IPS-20b (cell line): Measurements from ENCODE around the gene UNC13D.
A peak's percentile ranks its signal among the peaks of the same experiment; 100 is the strongest.
"Not testable (repeated sequence)": the region's sequence is repeated elsewhere in the genome, so short reads cannot be mapped to it uniquely, and the experiment has no call there.

ENCODE experiments used
- H3K27ac ChIP-seq: one replicate; pipeline ENCODE4 v1.5.1; 2013; ENCODE audit warnings: low read length
- H3K27me3 ChIP-seq: 2 replicates; pipeline ENCODE4 v1.6.1; 2013; ENCODE audit warnings: mild to moderate bottlenecking, low read length, inconsistent platforms; ENCODE audit not compliant: insufficient read depth
- H3K36me3 ChIP-seq: 2 replicates; pipeline ENCODE4 v1.6.1; 2013; ENCODE audit warnings: low read depth, mild to moderate bottlenecking, inconsistent platforms, low read length, moderate library complexity; ENCODE audit not compliant: insufficient read depth
- H3K4me1 ChIP-seq: 2 replicates; pipeline ENCODE4 v1.6.1; 2013; ENCODE audit warnings: mild to moderate bottlenecking, control low read depth, inconsistent platforms, low read length, moderate library complexity; ENCODE audit not compliant: insufficient read depth
- H3K4me3 ChIP-seq: 2 replicates; pipeline ENCODE4 v1.5.1; 2013; ENCODE audit warnings: mild to moderate bottlenecking, low read length, inconsistent platforms
- H3K9ac ChIP-seq: 2 replicates; pipeline ENCODE4 v1.6.1; 2013; ENCODE audit warnings: low read depth, mild to moderate bottlenecking, inconsistent platforms, low read length, moderate library complexity
- H3K9me3 ChIP-seq: 2 replicates; pipeline ENCODE4 v1.6.1; 2013; ENCODE audit warnings: mild to moderate bottlenecking, low read depth, low read length, inconsistent platforms; ENCODE audit not compliant: insufficient read depth

The UNC13D gene

DNA sequence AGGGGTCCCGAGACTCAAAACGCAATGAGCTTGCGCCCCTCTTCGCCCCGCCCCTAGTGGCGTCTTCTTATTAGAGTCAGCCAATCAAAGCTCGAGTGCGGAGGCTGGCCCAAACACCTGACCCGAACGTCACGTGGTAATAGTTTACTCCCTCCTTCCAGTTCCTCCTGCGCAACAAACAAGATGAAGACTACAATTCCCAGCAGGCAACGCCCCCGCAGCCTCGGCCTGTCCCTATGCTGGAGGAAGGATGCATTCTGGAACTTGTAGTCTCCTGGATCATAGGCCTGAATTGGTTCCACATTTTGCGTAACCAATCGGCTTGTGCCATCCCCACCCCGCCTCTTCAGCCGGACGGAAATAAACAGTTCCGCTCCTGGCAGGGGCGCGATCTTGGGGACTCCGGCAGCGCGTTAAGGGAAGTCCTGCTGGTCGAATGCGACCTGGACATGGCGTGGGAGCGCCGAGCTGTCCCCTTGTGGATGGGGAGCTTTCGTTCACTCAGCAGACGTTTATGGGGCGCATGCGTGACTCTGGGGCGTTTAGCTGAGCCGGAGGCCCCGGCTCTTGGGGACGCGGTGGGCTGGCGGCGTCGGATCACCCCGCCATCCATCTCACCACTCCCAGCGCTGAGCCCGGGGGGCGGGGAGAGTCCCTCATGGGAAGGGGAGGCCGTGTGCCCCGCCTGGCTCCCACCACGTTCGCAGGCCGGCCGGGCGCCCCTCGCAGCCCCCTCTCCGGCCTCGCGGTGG is 11.3 kb upstream of the UNC13D start, which contains the start of gene WBP2:
TSS of gene WBP2 (minus strand) at position 26 of the 752 bp plus-strand sequence. CDS start 38 bp downstream, outside the sequence.
- peak within 1 kb of the TSS; percentile 67 for H3K27ac ChIP-seq
- peak within 1 kb of the TSS; percentile 86; the same call in 1 of the 2 replicates for H3K9ac ChIP-seq
- peaks cover 8% of the 10 kb centered on the region; the same call in 1 of the 2 replicates for H3K4me1 ChIP-seq
- no peaks in the 10 kb centered on the region for H3K27me3 ChIP-seq
- H3K9me3 ChIP-seq, result no peaks in the 10 kb centered on the region
- peaks cover 11% of the 10 kb centered on the region for H3K36me3 ChIP-seq
- H3K4me3 ChIP-seq, result peak within 1 kb of the TSS; percentile 88

DNA sequence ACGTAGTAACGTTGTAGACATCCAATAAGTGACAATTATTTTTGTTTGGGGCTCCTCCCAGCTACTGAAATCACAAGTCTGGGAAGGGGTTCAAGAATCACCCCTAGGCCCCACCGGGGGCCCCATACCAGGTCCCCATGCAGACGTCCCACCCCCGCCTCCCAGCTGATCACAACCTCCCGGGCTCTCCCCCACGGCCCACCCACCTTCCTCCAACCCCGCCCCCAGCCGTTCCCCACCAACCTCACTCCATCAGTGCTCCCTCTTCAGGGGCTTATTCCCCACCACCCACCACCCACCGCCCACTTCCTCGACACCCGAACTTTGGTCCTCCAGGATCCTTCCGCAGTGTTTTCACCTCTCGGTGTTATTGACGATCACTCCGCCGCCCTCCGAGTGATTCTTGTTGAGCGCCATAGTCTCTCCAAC is 10.7 kb upstream of the UNC13D start:
- peaks cover 14% of the 10 kb centered on the region for H3K36me3 ChIP-seq
- peak overlapping the region; percentile 64; the same call in 1 of the 2 replicates for H3K9ac ChIP-seq
- H3K4me3 ChIP-seq, result peak overlapping the region; percentile 88
- H3K27me3 ChIP-seq, result no peaks in the 10 kb centered on the region
- H3K9me3 ChIP-seq, result no peaks in the 10 kb centered on the region
- H3K27ac ChIP-seq, result no peak overlapping the region
- H3K4me1 ChIP-seq, result peaks cover 8% of the 10 kb centered on the region; the same call in 1 of the 2 replicates

DNA sequence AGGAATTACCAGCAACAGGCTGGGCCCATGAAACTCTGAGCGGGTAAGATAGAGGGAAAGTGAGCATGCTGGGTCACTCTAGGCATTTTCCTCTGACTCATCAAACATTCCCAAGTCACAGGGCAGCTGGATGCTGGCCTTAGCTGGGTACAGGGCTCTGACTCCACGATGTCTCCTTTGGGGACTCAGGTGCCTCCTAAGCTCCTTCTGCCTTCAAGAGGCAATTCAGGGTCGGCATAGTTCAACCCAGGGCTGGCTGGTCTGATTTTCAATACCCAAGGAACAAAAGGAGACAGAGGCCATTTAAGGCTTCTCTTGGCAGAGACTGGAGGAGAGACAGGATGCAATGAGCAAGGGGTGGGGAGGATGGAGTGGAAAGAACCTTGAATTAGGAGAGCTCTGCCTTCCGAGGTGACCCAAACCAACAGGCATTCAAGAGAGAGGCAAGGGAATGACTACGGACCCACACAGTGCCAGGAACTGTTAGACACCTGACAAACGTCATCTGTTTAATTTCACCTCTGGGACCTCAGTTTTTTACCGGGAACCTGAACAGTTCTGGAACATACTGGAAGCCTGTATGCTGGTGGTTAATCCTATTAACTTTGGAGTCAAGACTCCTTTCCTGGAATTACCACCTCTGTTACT is 10.0 kb upstream of the UNC13D start:
- Histone ChIP-seq H3K27ac (no peak overlapping the region), H3K9ac (peak overlapping the region; percentile 64; the same call in 1 of the 2 replicates), H3K4me1 (peaks cover 8% of the 10 kb centered on the region; the same call in 1 of the 2 replicates), H3K9me3 (no peaks in the 10 kb centered on the region), H3K4me3 (peak overlapping the region; percentile 88), H3K36me3 (peaks cover 21% of the 10 kb centered on the region), H3K27me3 (no peaks in the 10 kb centered on the region)

DNA sequence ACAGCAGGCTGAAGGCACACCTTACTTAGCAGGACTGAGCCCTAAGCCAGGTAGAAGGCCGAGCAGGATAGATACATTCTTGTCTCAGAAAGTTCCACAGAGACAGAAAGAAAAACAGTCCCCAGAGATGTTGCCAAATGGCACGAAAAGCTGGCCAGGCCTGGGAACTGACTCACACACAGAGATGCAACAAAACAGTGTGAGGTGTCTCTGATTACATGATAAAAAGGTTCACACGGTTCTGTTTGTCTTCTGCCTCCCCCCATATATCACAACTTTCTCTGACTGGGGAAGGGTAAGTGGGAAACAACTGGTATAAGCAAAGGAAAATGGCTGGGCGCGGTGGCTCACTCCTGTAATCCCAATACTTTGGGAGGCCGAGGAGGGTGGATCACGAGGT is 9.2 kb upstream of the UNC13D start:
- Histone ChIP-seq H3K4me3 (no peak overlapping the region), H3K27ac (no peak overlapping the region), H3K27me3 (no peaks in the 10 kb centered on the region), H3K36me3 (peaks cover 27% of the 10 kb centered on the region), H3K4me1 (peaks cover 8% of the 10 kb centered on the region; the same call in 1 of the 2 replicates), H3K9ac (no peak overlapping the region), H3K9me3 (no peaks in the 10 kb centered on the region)

DNA sequence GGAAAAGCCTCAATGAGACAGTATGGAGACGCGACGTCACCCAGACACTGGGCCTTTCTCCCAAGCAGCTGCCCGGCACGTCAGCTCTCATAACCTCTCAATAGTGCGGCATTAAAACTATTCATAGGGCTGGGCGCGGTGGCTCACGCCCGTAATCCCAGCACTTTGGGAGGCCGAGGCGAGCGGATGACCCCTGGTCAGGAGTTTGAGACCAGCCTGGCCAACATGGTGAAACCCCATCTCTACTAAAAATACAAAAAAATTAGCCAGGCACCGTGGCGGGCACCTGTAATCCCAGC is 7.4 kb upstream of the UNC13D start:
- not testable (repeated sequence) for H3K9ac ChIP-seq, H3K4me3 ChIP-seq, H3K9me3 ChIP-seq, H3K27me3 ChIP-seq, H3K4me1 ChIP-seq, H3K27ac ChIP-seq
- peaks cover 44% of the 10 kb centered on the region for H3K36me3 ChIP-seq

DNA sequence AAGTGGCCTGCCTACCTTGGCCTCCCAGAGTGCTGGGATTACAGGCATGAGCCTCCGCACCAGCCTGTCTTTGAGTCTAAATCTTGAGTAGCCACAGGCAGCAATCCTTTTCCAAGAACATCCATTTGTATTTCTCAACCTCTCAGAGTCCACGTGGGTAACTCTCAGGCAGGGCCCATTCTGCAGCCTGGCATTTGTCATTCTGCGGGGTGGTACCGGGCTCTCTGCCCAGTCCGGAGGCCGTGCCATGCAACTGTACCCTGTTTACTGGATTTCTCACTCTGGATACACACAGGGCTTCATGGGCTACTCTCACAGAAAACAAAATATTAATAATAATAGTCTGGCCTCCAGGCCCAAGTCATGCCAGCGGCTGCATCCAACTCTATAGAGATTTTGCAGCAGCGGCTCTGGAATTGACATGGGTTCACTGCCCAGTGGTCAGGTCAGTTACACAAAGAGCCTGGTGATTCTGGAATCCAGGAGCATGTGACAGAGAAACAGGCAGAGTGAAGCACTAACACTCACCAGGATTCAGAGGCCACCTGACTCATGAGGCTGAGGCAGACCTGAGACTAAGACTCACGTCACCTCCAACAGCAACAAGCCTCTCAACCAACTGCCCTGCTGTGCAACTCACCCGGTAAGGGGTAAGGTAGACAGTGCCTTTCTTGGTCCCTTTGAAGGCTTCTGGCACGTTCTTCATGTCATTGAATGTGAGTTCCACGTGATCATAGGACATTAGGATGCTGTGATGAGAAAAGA is 6.9 kb upstream of the UNC13D start:
- no peak overlapping the region for H3K9ac ChIP-seq
- H3K27me3 ChIP-seq, result no peaks in the 10 kb centered on the region
- peaks cover 49% of the 10 kb centered on the region for H3K36me3 ChIP-seq
- H3K27ac ChIP-seq, result no peak overlapping the region
- H3K4me1 ChIP-seq, result peaks cover 5% of the 10 kb centered on the region; the same call in 1 of the 2 replicates
- H3K4me3 ChIP-seq, result no peak overlapping the region
- no peaks in the 10 kb centered on the region for H3K9me3 ChIP-seq

DNA sequence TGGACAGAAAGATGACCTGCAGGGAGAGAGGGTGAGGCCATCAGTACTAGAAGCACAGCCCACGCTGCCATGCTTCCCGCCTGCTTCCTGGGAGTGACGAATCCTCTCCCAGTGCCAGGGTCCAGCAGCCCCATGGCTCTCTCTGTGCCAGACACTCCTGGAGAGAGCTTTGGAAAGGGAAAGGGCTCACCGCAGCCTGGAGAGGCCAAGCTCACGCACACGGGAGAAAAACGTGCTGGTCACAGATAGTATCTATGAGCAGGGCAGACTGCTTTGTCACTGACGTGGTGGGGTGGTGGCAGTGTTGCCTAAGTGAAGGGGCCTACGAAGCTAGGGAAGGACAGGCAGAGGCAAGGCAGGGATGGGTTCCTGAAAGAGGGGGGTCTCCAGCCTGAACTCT is 5.5 kb upstream of the UNC13D start:
- peaks cover 53% of the 10 kb centered on the region for H3K36me3 ChIP-seq
- no peak overlapping the region for H3K9ac ChIP-seq
- no peaks in the 10 kb centered on the region for H3K27me3 ChIP-seq
- H3K4me1 ChIP-seq, result peaks cover 11% of the 10 kb centered on the region; the same call in 1 of the 2 replicates
- H3K9me3 ChIP-seq, result no peaks in the 10 kb centered on the region
- H3K27ac ChIP-seq, result no peak overlapping the region
- no peak overlapping the region for H3K4me3 ChIP-seq

DNA sequence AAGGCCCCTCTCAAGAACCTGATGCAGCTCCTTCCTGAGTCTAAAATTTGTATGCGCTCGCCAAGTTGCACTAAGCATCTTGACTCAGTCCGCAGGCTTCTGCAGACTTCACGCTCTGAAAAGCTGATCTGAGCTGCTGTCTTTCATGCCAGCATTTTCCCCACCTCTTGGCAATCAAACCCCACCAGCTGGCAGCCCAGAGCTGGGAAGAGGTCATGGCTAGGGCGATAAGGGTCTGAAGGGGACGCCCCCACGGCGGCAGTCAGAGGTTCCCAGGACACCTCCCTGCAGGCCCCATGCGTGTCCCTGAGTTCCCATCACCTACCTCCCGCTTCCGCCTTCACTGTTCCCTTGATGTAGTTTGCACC is 5.1 kb upstream of the UNC13D start:
- no peaks in the 10 kb centered on the region for H3K9me3 ChIP-seq
- no peak overlapping the region for H3K9ac ChIP-seq
- peaks cover 8% of the 10 kb centered on the region; the same call in 1 of the 2 replicates for H3K4me1 ChIP-seq
- peaks cover 53% of the 10 kb centered on the region for H3K36me3 ChIP-seq
- H3K27ac ChIP-seq, result no peak overlapping the region
- no peaks in the 10 kb centered on the region for H3K27me3 ChIP-seq
- no peak overlapping the region for H3K4me3 ChIP-seq

DNA sequence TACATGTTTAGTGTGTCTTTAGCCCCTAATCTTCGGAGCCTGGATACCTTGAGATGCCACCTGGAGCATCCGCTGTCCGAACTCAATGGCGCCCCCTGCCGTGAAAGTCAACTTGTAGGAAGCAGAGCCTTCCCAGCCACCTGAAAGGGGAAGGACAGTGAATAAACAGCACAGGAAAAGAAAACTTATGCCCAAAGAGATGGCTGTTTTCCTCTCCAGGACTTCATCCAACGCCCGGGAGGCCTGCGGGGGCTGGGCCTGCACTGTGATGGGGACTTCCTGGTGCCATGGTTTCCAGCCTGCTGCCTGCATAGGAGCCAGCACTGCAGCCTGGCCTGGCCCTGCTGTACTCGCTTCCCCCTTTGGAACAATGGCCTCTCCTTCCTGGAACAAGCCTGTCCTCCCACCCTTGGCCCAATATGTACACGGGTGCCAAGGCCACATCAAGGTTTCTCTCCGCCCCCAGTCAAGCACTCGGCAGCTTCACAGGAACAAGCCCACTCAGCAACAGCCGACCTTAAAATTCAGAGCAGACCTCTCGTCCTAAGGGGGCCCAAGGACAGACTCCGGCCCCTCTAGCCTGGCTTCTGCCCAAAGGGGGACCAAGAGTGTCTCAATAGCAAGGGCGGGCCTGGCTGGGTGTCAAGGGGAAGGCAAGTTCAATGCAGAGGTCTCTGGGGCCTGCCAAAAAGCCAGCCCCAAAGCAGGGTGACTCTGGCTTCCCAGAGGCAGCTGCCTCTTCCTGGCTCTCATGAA is 4.5 kb upstream of the UNC13D start:
- Histone ChIP-seq H3K27ac (no peak overlapping the region), H3K27me3 (no peaks in the 10 kb centered on the region), H3K4me1 (peaks cover 7% of the 10 kb centered on the region; the same call in 1 of the 2 replicates), H3K4me3 (no peak overlapping the region), H3K9me3 (no peaks in the 10 kb centered on the region), H3K9ac (no peak overlapping the region), H3K36me3 (peaks cover 53% of the 10 kb centered on the region)

DNA sequence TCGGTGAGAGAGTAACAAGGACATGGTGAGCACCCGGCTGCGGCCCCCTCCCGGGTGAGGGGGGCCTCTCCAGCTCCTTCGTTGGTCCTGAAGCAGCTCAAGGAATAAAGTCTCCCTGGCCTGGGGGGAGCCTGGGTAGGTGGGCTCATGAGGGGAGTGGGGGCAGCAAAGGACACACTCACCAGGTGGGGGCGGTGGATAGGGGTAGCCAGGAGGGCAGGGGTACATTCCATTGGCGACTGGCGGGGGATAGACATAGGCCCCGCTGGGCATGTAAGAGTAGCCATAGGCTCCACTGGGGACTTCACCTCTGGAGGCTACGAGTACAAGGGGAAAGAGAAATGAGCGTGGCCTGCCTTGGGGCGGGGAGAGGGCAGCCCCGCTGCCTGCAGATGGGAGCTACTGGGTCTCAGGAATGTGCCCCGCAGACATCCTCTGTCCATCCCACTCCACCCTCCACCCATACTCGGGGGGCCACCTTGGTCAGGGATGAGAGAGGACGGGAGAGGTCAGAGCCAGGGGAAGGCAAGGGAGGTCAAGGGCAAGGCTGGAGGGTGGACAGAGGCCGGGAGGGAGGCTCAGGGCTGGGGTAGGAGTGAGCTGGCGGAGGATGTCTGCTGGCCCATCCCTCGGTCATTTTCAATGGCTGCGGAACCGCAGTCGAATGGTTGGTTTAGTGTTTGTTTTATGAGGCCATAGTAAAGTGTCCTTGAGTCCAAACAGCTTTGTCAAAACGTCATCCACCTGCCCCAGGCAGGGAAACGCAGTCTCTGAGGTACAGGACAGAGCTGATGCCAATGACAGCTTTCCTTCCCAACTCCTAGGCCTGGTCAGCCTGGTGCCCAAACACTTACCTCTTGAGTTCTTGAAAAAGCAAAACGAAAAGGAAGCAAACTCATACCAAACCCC is 3.7 kb upstream of the UNC13D start:
- no peak overlapping the region for H3K4me3 ChIP-seq
- H3K9me3 ChIP-seq, result no peaks in the 10 kb centered on the region
- no peaks in the 10 kb centered on the region for H3K27me3 ChIP-seq
- peaks cover 7% of the 10 kb centered on the region; the same call in 1 of the 2 replicates for H3K4me1 ChIP-seq
- H3K27ac ChIP-seq, result no peak overlapping the region
- H3K9ac ChIP-seq, result no peak overlapping the region
- H3K36me3 ChIP-seq, result peaks cover 53% of the 10 kb centered on the region
